Gastroesophageal sphincter (tissue), 4 donors: ENCODE measurements around the gene NBAS. TPM values are rescaled to one million over a fixed set of nuclear protein-coding genes. Genes with fewer than 3 reads are reported as not detected.

Experiments
- ATAC-seq: fragments of 150-250 bp; one replicate; pipeline ENCODE4 v1.9.1; 2016; ENCODE audit warnings: mild to moderate bottlenecking, moderate library complexity
- H3K27ac ChIP-seq, 4 donors: fragments of 200-600 bp; sonication (generic) in 3 of 4; 1 replicate in 3 of 4; 2 replicates in 1 of 4; pipeline ENCODE4 v1.5.1; 2016 to 2019
- H3K27me3 ChIP-seq: fragments of 200-600 bp; sonication (generic); one replicate; pipeline ENCODE4 v1.5.1; 2019
- H3K36me3 ChIP-seq, 2 donors: fragments of 200-600 bp; sonication (generic); one replicate each; pipeline ENCODE4 v1.5.1; 2019; ENCODE audit warnings: control low read depth in 1 of 2
- H3K4me1 ChIP-seq, 3 donors: fragments of 200-600 bp; sonication (generic); 1 replicate in 2 of 3; 2 replicates in 1 of 3; pipeline ENCODE4 v1.5.1; 2016 to 2019; ENCODE audit warnings: control low read depth in 2 of 3
- H3K4me3 ChIP-seq, 2 donors: fragments of 200-600 bp; sonication (generic); one replicate each; pipeline ENCODE4 v1.5.1; 2019; ENCODE audit warnings: mild to moderate bottlenecking in 1 of 2, moderate library complexity in 1 of 2
- H3K9me3 ChIP-seq, 3 donors: fragments of 200-600 bp; sonication (generic); one replicate each; pipeline ENCODE4 v1.5.1; 2017 to 2019; ENCODE audit warnings: control low read depth in 2 of 3
- EP300 ChIP-seq: sonication (generic); formaldehyde crosslinking; IDR thresholded peaks from one replicate; pipeline ENCODE4 v1.6.1; 2017; ENCODE audit warnings: antibody characterized with exemption, mild to moderate bottlenecking
- POLR2A ChIP-seq, 2 donors: fragments of 450-650 bp; IDR thresholded peaks; one replicate each; pipeline ENCODE4 v1.6.1; 2017; ENCODE audit warnings: antibody characterized with exemption in 2 of 2, mild to moderate bottlenecking in 2 of 2, moderate library complexity in 1 of 2
- POLR2AphosphoS5 ChIP-seq: sonication (generic); formaldehyde crosslinking; IDR thresholded peaks from one replicate; pipeline ENCODE4 v1.6.1; 2017; ENCODE audit warnings: antibody characterized with exemption
- WGBS, 2 donors: methylation state at CpG; one replicate each; pipeline ENCODE4 v1.1.5; 2018; ENCODE audit warnings: low coverage in 1 of 2; 5-methylcytosine and 5-hydroxymethylcytosine counted together
- total RNA-seq, 4 donors: library from RNA; depleted of rRNA; stranded (reverse); fragments of >200 nt; gene quantifications; one replicate each; pipeline ENCODE4 v1.1.0, GENCODE V29; 2016
- TF ChIP-seq, protein P1 (sequence below), 4 experiments: fragments of 200-600 bp in 2 of 4; fragments of 450-650 bp in 2 of 4; sonication (generic) in 1 of 4; IDR thresholded peaks; one replicate each; pipeline ENCODE4 v1.5.1; 2017 to 2019; ENCODE audit warnings: antibody characterized with exemption in 4 of 4, mild to moderate bottlenecking in 2 of 4, moderate library complexity in 2 of 4

NBAS gene
- total RNA-seq, 4 donors from 2014 or later, result 34.9 to 50.9 (median 40.4) TPM

GRCh38 chr2:15155959-15156574, 405.1 kb downstream of the NBAS start:
- Histone ChIP-seq H3K4me3 (no peak overlapping the region), H3K27me3 (no peaks in the 10 kb centered on the region), H3K4me1 (peaks cover 0 to 12% (median 3%) of the 10 kb centered on the region in 3 donors), H3K36me3 (no peaks in the 10 kb centered on the region), H3K27ac (no peak overlapping the region), H3K9me3 (no peaks in the 10 kb centered on the region)
- ATAC-seq, result no peak
- WGBS, 2 donors, result 60 to 88% methylated on average over 1 to 6 of the region's 7 CpGs
- TF ChIP-seq, protein P1, sequence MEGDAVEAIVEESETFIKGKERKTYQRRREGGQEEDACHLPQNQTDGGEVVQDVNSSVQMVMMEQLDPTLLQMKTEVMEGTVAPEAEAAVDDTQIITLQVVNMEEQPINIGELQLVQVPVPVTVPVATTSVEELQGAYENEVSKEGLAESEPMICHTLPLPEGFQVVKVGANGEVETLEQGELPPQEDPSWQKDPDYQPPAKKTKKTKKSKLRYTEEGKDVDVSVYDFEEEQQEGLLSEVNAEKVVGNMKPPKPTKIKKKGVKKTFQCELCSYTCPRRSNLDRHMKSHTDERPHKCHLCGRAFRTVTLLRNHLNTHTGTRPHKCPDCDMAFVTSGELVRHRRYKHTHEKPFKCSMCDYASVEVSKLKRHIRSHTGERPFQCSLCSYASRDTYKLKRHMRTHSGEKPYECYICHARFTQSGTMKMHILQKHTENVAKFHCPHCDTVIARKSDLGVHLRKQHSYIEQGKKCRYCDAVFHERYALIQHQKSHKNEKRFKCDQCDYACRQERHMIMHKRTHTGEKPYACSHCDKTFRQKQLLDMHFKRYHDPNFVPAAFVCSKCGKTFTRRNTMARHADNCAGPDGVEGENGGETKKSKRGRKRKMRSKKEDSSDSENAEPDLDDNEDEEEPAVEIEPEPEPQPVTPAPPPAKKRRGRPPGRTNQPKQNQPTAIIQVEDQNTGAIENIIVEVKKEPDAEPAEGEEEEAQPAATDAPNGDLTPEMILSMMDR (IDR thresholded peaks at IDR 0.05), result no peak
- TF ChIP-seq EP300 (no peak), POLR2AphosphoS5 (no peak), POLR2A (IDR thresholded peaks at IDR 0.05) (no peak)

GRCh38 chr2:15154297-15154696, 406.8 kb downstream of the NBAS start:
- H3K4me3 ChIP-seq, result no peak overlapping the region
- WGBS, 2 donors, result 79 to 86% methylated on average over 4 to 5 of the region's 5 CpGs
- H3K4me1 ChIP-seq, result no peaks in the 10 kb centered on the region
- no peak overlapping the region for H3K27ac ChIP-seq
- no peaks in the 10 kb centered on the region for H3K36me3 ChIP-seq
- H3K9me3 ChIP-seq, result no peaks in the 10 kb centered on the region
- H3K27me3 ChIP-seq, result no peaks in the 10 kb centered on the region
- TF ChIP-seq, protein P1 (IDR thresholded peaks at IDR 0.05), result no peak
- TF ChIP-seq EP300 (no peak), POLR2AphosphoS5 (no peak), POLR2A (IDR thresholded peaks at IDR 0.05) (no peak)
- no peak for ATAC-seq

DNA sequence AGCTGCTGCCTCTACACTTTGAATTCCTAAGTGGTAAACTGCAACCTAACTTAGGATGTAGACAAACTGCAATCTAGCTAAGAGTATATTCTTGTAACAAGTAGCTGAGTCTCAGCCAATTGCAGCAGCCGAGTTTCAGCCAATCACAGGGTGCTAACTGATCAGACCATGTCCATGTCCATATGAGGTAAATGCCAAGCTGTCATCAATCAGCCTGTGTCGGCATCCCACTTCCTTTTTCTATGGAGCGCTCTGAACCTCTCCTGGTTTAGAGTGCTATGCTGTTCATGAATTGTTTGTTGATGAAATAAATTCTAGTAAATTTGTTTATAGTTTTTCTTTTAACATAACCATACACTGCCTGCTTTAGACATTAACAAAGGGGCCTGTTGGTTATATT, 408.8 kb downstream of the NBAS start:
- Histone ChIP-seq H3K4me3 (no peak overlapping the region), H3K27ac (no peak overlapping the region), H3K9me3 (no peaks in the 10 kb centered on the region), H3K27me3 (no peaks in the 10 kb centered on the region), H3K4me1 (no peaks in the 10 kb centered on the region), H3K36me3 (no peaks in the 10 kb centered on the region)
- ATAC-seq, result no peak
- WGBS, 2 donors, result 95% methylated on average over 3 of the region's 3 CpGs; no CpG with 5 or more reads in 1 of the 2 donors
- TF ChIP-seq POLR2A (IDR thresholded peaks at IDR 0.05), result no peak
- no peak for TF ChIP-seq POLR2AphosphoS5
- TF ChIP-seq, protein P1 (IDR thresholded peaks at IDR 0.05), result no peak
- TF ChIP-seq EP300, result no peak

DNA sequence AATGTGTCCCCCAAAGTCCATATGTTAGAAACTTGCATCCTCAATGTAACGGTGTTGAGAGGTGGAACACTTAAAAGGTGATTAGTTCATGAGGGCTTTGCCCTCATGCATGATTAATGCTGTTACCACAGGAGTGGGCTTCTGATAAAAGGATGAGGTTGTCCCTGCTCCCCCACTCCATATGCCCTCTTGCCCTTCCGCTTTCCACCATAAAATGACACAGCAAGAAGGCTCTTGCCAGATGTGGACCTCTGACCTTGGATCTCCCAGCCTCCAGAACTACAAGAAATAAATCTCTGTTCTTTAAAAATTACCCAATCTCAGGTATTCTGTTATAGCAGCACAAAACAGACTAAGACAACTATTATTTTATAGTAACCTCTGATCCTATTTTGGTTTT, 412.1 kb downstream of the NBAS start:
- no peaks in the 10 kb centered on the region for H3K36me3 ChIP-seq
- no peaks in the 10 kb centered on the region for H3K4me1 ChIP-seq
- H3K4me3 ChIP-seq, result no peak overlapping the region
- WGBS, 2 donors, result 81 to 89% methylated on average over 2 of the region's 2 CpGs
- ATAC-seq, result no peak
- no peaks in the 10 kb centered on the region for H3K27me3 ChIP-seq
- H3K27ac ChIP-seq, result no peak overlapping the region
- H3K9me3 ChIP-seq, result no peaks in the 10 kb centered on the region
- TF ChIP-seq POLR2A (IDR thresholded peaks at IDR 0.05), result no peak
- TF ChIP-seq EP300, result no peak
- TF ChIP-seq, protein P1 (IDR thresholded peaks at IDR 0.05), result no peak
- TF ChIP-seq POLR2AphosphoS5, result no peak

DNA sequence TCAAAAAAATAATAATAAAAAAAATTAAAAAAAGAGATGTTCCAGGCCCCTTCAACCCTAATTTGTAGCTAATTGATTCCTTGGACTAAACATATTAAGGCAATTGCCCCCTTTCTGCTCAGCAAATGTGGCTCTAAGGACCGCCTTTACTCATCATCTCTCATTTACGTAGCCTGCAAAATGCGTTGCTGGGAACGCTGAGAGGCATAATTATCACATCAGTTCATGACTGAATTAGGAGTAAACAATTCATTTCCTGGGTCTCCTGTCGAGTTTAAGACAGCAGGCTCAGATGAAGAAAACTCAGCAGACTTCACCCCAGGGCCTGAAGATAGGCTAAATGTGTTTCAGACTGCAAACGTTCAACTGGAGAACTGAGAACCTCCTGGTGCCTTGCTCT, 413.5 kb downstream of the NBAS start:
- no peak for ATAC-seq
- 61 to 86% methylated on average over 4 to 6 of the region's 6 CpGs for WGBS, 2 donors
- no peaks in the 10 kb centered on the region for H3K27me3 ChIP-seq

More for the DNA sequence above, 413.5 kb downstream of the NBAS start:
- TF ChIP-seq, protein P1 (IDR thresholded peaks at IDR 0.05), result no peak
- Histone ChIP-seq H3K4me1 (no peaks in the 10 kb centered on the region), H3K4me3 (no peak overlapping the region), H3K9me3 (no peaks in the 10 kb centered on the region), H3K27ac (no peak overlapping the region), H3K36me3 (no peaks in the 10 kb centered on the region)
